ENCODE measurements around the gene DCHS1.

GRCh38 chr11:6602096-6602940, 53.3 kb downstream of the DCHS1 start:
- no peak for TF ChIP-seq CTCF (IDR thresholded peaks at IDR 0.05)
- TF ChIP-seq POLR2AphosphoS5 (IDR thresholded peaks at IDR 0.05): no peak
- no peak for TF ChIP-seq POLR2A (IDR thresholded peaks at IDR 0.05)
